Measurements from ENCODE around the gene FBXO8. TPM values are rescaled to one million over a fixed set of nuclear protein-coding genes. Genes with fewer than 3 reads are reported as not detected.

FBXO8 gene
- total RNA-seq, 1 donor, result 32.2 TPM

DNA sequence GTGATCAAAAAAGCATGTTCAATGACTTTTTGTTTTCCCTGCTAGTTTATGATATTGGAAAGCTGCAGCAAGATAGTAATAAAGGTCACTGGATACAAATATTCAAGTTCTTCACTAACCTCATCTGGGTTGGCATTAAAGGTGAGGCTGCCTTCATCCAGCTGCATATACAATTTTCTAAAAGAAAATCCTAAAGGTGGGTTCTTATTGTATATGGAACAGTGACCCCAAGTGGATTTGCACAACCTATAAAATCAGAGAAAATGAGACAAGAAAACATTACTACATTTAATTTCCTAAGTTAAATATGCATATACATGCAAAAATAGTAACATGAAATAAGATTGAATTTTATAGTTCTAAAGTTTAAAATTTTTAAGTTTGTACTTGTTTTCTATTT, 23.9 kb downstream of the FBXO8 start:
- Histone ChIP-seq H3K27me3 (ENCODE audit: insufficient read depth, low read length) (no peaks in the 10 kb centered on the region), H3K4me1 (ENCODE audit: insufficient read depth, low read length) (peaks cover 13% of the 10 kb centered on the region), H4K20me1 (ENCODE audit: insufficient read depth, low read length) (no peaks in the 10 kb centered on the region), H2AFZ (ENCODE audit: low read length) (no peak overlapping the region), H3K4me3 (ENCODE audit: insufficient read depth, low read length) (no peak overlapping the region), H3K9me3 (ENCODE audit: low read depth, low read length) (no peaks in the 10 kb centered on the region), H3K27ac (ENCODE audit: low read depth, low read length) (no peak overlapping the region), H3K79me2 (ENCODE audit: insufficient read depth, low read length) (no peaks in the 10 kb centered on the region), H3K4me2 (ENCODE audit: insufficient read depth, low read length) (no peak overlapping the region), H3K36me3 (ENCODE audit: insufficient read depth, low read length) (no peaks in the 10 kb centered on the region)
- DNase-seq (ENCODE audit: insufficient read length, low spot score, missing footprints), result no peak
- TF ChIP-seq, protein P1, sequence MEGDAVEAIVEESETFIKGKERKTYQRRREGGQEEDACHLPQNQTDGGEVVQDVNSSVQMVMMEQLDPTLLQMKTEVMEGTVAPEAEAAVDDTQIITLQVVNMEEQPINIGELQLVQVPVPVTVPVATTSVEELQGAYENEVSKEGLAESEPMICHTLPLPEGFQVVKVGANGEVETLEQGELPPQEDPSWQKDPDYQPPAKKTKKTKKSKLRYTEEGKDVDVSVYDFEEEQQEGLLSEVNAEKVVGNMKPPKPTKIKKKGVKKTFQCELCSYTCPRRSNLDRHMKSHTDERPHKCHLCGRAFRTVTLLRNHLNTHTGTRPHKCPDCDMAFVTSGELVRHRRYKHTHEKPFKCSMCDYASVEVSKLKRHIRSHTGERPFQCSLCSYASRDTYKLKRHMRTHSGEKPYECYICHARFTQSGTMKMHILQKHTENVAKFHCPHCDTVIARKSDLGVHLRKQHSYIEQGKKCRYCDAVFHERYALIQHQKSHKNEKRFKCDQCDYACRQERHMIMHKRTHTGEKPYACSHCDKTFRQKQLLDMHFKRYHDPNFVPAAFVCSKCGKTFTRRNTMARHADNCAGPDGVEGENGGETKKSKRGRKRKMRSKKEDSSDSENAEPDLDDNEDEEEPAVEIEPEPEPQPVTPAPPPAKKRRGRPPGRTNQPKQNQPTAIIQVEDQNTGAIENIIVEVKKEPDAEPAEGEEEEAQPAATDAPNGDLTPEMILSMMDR (IDR thresholded peaks at IDR 0.05; ENCODE audit: extremely low read depth, low read depth, low read length), result no peak

DNA sequence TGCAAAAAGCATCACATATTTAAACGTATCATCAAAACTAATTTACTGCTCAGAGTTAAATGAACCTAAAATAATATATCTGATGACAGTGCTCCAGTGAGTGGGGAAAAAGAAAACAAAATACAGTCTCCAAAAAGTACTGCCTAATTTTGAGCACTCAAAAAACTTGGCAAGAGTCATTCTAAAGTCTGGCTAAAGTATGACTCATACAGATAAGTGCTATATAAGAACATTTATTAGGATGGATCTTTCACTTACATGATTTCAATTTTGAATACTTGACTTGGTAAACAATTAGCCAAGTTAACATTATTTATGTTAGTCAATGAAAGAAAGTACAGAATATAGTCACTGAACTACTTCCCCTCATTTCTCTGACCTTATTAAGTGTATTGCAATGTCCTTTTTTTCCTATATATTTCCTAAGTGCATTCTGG, 27.2 kb downstream of the FBXO8 start:
- Histone ChIP-seq H3K9me3 (ENCODE audit: low read depth, low read length) (no peaks in the 10 kb centered on the region), H3K4me2 (ENCODE audit: insufficient read depth, low read length) (no peak overlapping the region), H3K79me2 (ENCODE audit: insufficient read depth, low read length) (no peaks in the 10 kb centered on the region), H3K4me3 (ENCODE audit: insufficient read depth, low read length) (no peak overlapping the region), H3K27me3 (ENCODE audit: insufficient read depth, low read length) (no peaks in the 10 kb centered on the region), H3K4me1 (ENCODE audit: insufficient read depth, low read length) (peaks cover 13% of the 10 kb centered on the region), H2AFZ (ENCODE audit: low read length) (no peak overlapping the region), H3K27ac (ENCODE audit: low read depth, low read length) (no peak overlapping the region), H4K20me1 (ENCODE audit: insufficient read depth, low read length) (no peaks in the 10 kb centered on the region), H3K36me3 (ENCODE audit: insufficient read depth, low read length) (no peaks in the 10 kb centered on the region)
- no peak for DNase-seq (ENCODE audit: insufficient read length, low spot score, missing footprints)
- TF ChIP-seq, protein P1 (IDR thresholded peaks at IDR 0.05; ENCODE audit: extremely low read depth, low read depth, low read length), result no peak

DNA sequence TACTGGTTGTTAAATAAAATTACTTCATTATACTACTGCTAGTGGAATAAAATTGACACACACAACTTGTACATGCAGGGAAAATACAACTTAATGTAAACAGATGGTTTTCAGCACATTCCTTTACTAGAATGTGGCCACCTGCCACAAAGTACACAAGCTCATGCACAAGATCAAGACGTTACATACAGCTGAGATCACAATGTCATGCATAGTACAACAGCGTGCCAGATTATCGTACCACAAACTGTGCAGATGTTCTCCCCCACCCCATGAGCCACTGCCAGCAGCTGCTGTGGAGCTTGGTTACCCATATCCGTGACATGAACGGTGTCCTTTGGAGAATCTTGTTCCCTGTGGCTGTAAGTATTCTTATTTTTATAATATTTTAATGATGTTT, 27.7 kb downstream of the FBXO8 start:
- Histone ChIP-seq H3K27me3 (ENCODE audit: insufficient read depth, low read length) (no peaks in the 10 kb centered on the region), H3K27ac (ENCODE audit: low read depth, low read length) (no peak overlapping the region), H2AFZ (ENCODE audit: low read length) (no peak overlapping the region), H3K36me3 (ENCODE audit: insufficient read depth, low read length) (no peaks in the 10 kb centered on the region), H3K4me3 (ENCODE audit: insufficient read depth, low read length) (no peak overlapping the region), H3K4me1 (ENCODE audit: insufficient read depth, low read length) (peaks cover 13% of the 10 kb centered on the region), H3K79me2 (ENCODE audit: insufficient read depth, low read length) (no peaks in the 10 kb centered on the region), H4K20me1 (ENCODE audit: insufficient read depth, low read length) (no peaks in the 10 kb centered on the region), H3K4me2 (ENCODE audit: insufficient read depth, low read length) (no peak overlapping the region), H3K9me3 (ENCODE audit: low read depth, low read length) (no peaks in the 10 kb centered on the region)
- TF ChIP-seq, protein P1 (IDR thresholded peaks at IDR 0.05; ENCODE audit: extremely low read depth, low read depth, low read length), result no peak
- no peak for DNase-seq (ENCODE audit: insufficient read length, low spot score, missing footprints)

GRCh38 chr4:174255374-174255773, 28.1 kb downstream of the FBXO8 start:
- no peak overlapping the region for H2AFZ ChIP-seq (ENCODE audit: low read length)
- no peak overlapping the region for H3K4me2 ChIP-seq (ENCODE audit: insufficient read depth, low read length)
- H3K36me3 ChIP-seq (ENCODE audit: insufficient read depth, low read length), result no peaks in the 10 kb centered on the region
- no peaks in the 10 kb centered on the region for H3K9me3 ChIP-seq (ENCODE audit: low read depth, low read length)
- no peaks in the 10 kb centered on the region for H4K20me1 ChIP-seq (ENCODE audit: insufficient read depth, low read length)
- H3K27me3 ChIP-seq (ENCODE audit: insufficient read depth, low read length), result no peaks in the 10 kb centered on the region
- peaks cover 13% of the 10 kb centered on the region for H3K4me1 ChIP-seq (ENCODE audit: insufficient read depth, low read length)
- H3K4me3 ChIP-seq (ENCODE audit: insufficient read depth, low read length), result no peak overlapping the region
- no peaks in the 10 kb centered on the region for H3K79me2 ChIP-seq (ENCODE audit: insufficient read depth, low read length)
- no peak overlapping the region for H3K27ac ChIP-seq (ENCODE audit: low read depth, low read length)
- TF ChIP-seq, protein P1 (IDR thresholded peaks at IDR 0.05; ENCODE audit: extremely low read depth, low read depth, low read length), result no peak
- no peak for DNase-seq (ENCODE audit: insufficient read length, low spot score, missing footprints)
